Activated CD8-positive, alpha-beta T cell treated with anti-CD3 and anti-CD28 coated beads for 36 hours (primary cell): ENCODE data around the gene DCTD. TPM values are rescaled to one million over a fixed set of nuclear protein-coding genes. Genes with fewer than 3 reads are reported as not detected.

Source experiments
- ATAC-seq: fragments of 200-7000 bp; cut with Tn5 transposase; one replicate; pipeline ENCODE4 v1.10.0; 2021; ENCODE audit warnings: mild to moderate bottlenecking, moderate library complexity
- CTCF ChIA-PET: fragments of 350-600 bp; sonication (Branson Sonifier 250); formaldehyde crosslinking; loops from one replicate; lab custom pipeline; 2021; ENCODE audit warnings: antibody characterized with exemption; lab: Charles Lee
- POLR2A ChIA-PET: fragments of 350-600 bp; sonication (Branson Sonifier 250); formaldehyde crosslinking; loops from one replicate; lab custom pipeline; 2021; ENCODE audit warnings: antibody characterized with exemption; lab: Charles Lee
- DNase-seq: peaks from one replicate; pipeline ENCODE4 v3.0.0-alpha.2; 2020
- H3K27ac Mint-ChIP-seq: one replicate; pipeline ENCODE4 v1.8.0; 2021; ENCODE audit warnings: mild to moderate bottlenecking, mixed read lengths
- H3K27me3 Mint-ChIP-seq: one replicate; pipeline ENCODE4 v1.8.0; 2021; ENCODE audit warnings: mixed read lengths
- H3K36me3 Mint-ChIP-seq: one replicate; pipeline ENCODE4 v1.8.0; 2021; ENCODE audit warnings: low read depth, mixed read lengths
- H3K4me1 Mint-ChIP-seq: one replicate; pipeline ENCODE4 v1.8.0; 2021; ENCODE audit warnings: low read depth, mixed read lengths
- H3K4me3 Mint-ChIP-seq: one replicate; pipeline ENCODE4 v1.8.0; 2021; ENCODE audit warnings: mild to moderate bottlenecking, moderate library complexity, mixed read lengths
- H3K9me3 Mint-ChIP-seq: one replicate; pipeline ENCODE4 v1.8.0; 2021; ENCODE audit warnings: mixed read lengths
- intact Hi-C: fragments of 100-400 bp; cut with micrococcal nuclease; formaldehyde crosslinking; loops from one replicate; pipeline ENCODE4 v1.10.0; 2022
- total RNA-seq, 2 experiments: library from RNA; stranded (reverse); gene quantifications; one replicate each; pipeline ENCODE4 v1.2.3, GENCODE V29; 2021
- TF ChIP-seq, protein P1 (sequence below): fragments of 200-600 bp; IDR thresholded peaks from one replicate; pipeline ENCODE4 v1.8.0; 2022; ENCODE audit warnings: antibody characterized with exemption, mild to moderate bottlenecking

The DCTD gene
- total RNA-seq, 2 experiments from 2014 or later = 128 to 131 TPM

DNA sequence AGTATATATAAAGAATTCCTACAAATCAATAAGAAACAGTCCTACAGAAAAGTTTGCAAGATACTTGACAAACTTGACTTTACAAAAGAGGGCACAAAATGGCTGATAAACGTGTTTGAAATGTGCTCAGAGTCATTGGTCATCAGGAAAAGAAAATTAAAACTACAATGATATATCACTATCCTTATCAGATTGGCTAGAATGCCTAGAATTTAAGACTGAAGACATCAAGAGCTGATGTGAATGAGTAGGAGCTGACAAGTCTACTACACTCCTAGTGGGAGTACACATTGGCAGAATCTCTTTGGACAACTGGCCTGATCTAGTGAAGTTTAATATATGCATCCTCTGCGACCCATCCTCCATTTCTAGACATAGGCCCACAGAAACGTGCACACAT is 10.3 kb upstream of the DCTD start:
- no peak overlapping the region for H3K4me3 Mint-ChIP-seq
- ChIA-PET CTCF (interaction anchor here (1.2 to 3.5 kb wide), 3 partner anchors 9 to 20 kb away, joined by 4 to 34 read pairs (median 6); no protein-coding TSS in a partner anchor), POLR2A (no interaction called here)
- DNase-seq = no peak
- no peak for ATAC-seq
- TF ChIP-seq, protein P1, sequence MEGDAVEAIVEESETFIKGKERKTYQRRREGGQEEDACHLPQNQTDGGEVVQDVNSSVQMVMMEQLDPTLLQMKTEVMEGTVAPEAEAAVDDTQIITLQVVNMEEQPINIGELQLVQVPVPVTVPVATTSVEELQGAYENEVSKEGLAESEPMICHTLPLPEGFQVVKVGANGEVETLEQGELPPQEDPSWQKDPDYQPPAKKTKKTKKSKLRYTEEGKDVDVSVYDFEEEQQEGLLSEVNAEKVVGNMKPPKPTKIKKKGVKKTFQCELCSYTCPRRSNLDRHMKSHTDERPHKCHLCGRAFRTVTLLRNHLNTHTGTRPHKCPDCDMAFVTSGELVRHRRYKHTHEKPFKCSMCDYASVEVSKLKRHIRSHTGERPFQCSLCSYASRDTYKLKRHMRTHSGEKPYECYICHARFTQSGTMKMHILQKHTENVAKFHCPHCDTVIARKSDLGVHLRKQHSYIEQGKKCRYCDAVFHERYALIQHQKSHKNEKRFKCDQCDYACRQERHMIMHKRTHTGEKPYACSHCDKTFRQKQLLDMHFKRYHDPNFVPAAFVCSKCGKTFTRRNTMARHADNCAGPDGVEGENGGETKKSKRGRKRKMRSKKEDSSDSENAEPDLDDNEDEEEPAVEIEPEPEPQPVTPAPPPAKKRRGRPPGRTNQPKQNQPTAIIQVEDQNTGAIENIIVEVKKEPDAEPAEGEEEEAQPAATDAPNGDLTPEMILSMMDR = no peak
- intact Hi-C loops = loop anchor here (5.0 to 10.0 kb wide), 2 partner anchors 445 to 1783 kb away; no protein-coding TSS in a partner anchor
- H3K9me3 Mint-ChIP-seq = no peaks in the 10 kb centered on the region
- no peaks in the 10 kb centered on the region for H3K36me3 Mint-ChIP-seq
- H3K4me1 Mint-ChIP-seq = no peaks in the 10 kb centered on the region
- peaks cover 2% of the 10 kb centered on the region for H3K27me3 Mint-ChIP-seq
- no peak overlapping the region for H3K27ac Mint-ChIP-seq

DNA sequence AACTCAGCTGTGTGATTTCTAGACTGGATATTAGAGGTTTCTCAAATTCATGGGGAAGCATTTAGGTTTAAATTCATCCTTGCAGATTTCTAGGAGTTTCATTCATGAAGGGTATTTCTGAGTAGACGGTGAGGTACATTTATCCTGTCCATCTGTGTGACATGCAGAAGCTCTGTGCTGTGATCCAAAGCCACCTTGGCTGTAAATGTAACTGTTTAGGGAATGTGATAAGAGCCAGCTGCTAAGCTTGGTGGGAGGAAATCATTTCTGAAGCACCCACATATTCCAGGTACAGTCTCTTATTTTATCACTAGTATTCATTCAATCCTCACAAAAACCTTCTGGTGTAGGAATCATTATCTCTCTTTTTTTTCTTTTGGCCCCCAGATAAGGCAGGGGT is 8.7 kb upstream of the DCTD start:
- no peak for DNase-seq
- CTCF ChIA-PET = interaction anchor here (0.6 to 3.5 kb wide), 17 partner anchors 10 to 509 kb away, joined by 3 to 34 read pairs (median 4); no protein-coding TSS in a partner anchor
- H3K36me3 Mint-ChIP-seq = no peaks in the 10 kb centered on the region
- no peaks in the 10 kb centered on the region for H3K9me3 Mint-ChIP-seq
- POLR2A ChIA-PET = no interaction called here
- H3K4me1 Mint-ChIP-seq = no peaks in the 10 kb centered on the region
- H3K27ac Mint-ChIP-seq = no peak overlapping the region
- H3K4me3 Mint-ChIP-seq = no peak overlapping the region
- no peak for ATAC-seq
- intact Hi-C loops = loop anchor here (5.0 to 10.0 kb wide), 2 partner anchors 444 to 1781 kb away; no protein-coding TSS in a partner anchor
- peaks cover 2% of the 10 kb centered on the region for H3K27me3 Mint-ChIP-seq
- TF ChIP-seq, protein P1 = no peak

DNA sequence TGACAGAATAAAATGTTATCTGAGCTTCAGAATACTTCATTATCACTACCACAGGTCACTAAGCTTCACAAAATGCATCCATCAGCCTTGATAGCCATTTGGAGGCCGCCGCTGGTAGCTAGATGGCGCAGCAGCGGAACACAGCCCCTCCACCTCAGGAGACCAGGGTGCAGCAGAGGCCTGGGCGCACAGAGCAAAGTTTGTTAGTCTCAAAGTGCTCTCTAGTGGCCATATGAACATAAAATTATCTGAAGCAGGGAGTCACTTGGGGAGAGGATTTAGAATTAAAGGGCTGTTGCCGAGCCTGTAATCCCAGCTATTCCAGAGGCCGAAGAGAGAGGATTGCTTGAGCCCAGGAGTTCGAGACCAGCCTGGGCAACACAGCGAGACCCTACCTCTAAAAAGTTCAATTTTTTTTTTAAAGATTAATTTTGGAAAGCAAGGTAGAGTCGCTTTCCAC is 8.1 kb upstream of the DCTD start:
- H3K27me3 Mint-ChIP-seq = peaks cover 2% of the 10 kb centered on the region
- CTCF ChIA-PET = interaction anchor here (0.6 to 3.5 kb wide), 22 partner anchors 10 to 509 kb away, joined by 3 to 34 read pairs (median 3); no protein-coding TSS in a partner anchor
- DNase-seq = peak; percentile 76
- no peaks in the 10 kb centered on the region for H3K9me3 Mint-ChIP-seq
- H3K27ac Mint-ChIP-seq = no peak overlapping the region
- intact Hi-C loops = loop anchor here (5.0 to 10.0 kb wide), 2 partner anchors 443 to 1781 kb away; no protein-coding TSS in a partner anchor
- no peaks in the 10 kb centered on the region for H3K4me1 Mint-ChIP-seq
- H3K4me3 Mint-ChIP-seq = no peak overlapping the region
- H3K36me3 Mint-ChIP-seq = no peaks in the 10 kb centered on the region
- POLR2A ChIA-PET = no interaction called here
- peak; percentile 99 for ATAC-seq
- TF ChIP-seq, protein P1 = peak; percentile 64

DNA sequence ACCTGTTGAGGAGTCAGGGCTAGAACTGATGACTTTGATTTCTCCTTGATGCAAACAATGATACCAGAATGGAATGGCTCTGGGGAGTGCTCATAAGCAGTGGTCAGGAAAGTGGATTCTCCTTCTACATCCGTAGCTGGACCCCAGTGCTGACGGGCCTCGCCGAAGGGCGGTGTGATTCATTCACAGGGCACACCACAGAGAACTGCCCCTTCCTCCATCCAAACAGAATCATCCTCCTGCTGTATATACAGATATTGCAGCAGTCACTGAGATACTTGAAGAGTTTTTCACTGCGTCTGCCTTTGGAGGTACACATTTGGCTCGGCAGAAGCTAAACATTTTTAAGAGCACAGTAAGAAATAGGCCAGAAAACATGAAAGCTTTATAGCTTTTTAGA is 7.3 kb upstream of the DCTD start:
- H3K4me1 Mint-ChIP-seq = peaks cover 4% of the 10 kb centered on the region
- TF ChIP-seq, protein P1 = no peak
- H3K27me3 Mint-ChIP-seq = peaks cover 2% of the 10 kb centered on the region
- H3K9me3 Mint-ChIP-seq = no peaks in the 10 kb centered on the region
- DNase-seq = no peak
- no peak overlapping the region for H3K27ac Mint-ChIP-seq
- POLR2A ChIA-PET = no interaction called here
- intact Hi-C loops = loop anchor here (10.0 kb wide), 1 partner anchor 1780 kb away; no protein-coding TSS in a partner anchor
- no peak for ATAC-seq
- H3K4me3 Mint-ChIP-seq = no peak overlapping the region
- H3K36me3 Mint-ChIP-seq = no peaks in the 10 kb centered on the region
- CTCF ChIA-PET = interaction anchor here (0.6 to 3.5 kb wide), 12 partner anchors 9 to 487 kb away, joined by 3 to 34 read pairs (median 6); no protein-coding TSS in a partner anchor

DNA sequence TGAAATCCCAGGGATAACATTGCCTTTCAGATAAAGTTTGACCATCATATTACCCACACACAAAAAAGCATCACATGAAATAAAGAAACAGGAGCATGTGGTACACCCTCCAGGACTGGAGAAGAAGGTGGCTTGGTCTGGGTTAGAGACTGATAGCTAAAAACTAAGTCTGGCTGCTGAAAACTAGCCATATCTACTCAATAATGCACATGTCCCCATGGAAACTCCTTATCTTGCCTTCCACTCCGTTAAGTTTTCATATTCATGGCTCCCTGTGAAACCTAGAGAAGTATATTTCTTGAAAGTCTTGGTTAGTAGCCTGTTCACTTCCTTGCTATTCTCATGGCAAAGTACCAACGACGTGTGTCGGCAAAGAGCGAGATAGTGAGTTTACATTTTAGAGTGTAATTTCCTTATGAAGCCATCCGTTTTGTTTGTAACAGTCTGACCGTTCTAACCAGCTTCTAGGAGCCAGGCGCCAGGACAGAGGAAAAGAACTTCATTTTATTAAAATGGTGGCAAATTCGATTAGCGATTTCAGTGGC is 6.7 kb upstream of the DCTD start:
- intact Hi-C loops = loop anchor here (10.0 kb wide), 1 partner anchor 1779 kb away; no protein-coding TSS in a partner anchor
- ChIA-PET CTCF (interaction anchor here (0.6 to 3.5 kb wide), 4 partner anchors 15 to 332 kb away, joined by 4 to 34 read pairs (median 6); no protein-coding TSS in a partner anchor), POLR2A (no interaction called here)
- ATAC-seq (no peak), DNase-seq (no peak)
- Mint-ChIP-seq H3K36me3 (no peaks in the 10 kb centered on the region), H3K4me3 (no peak overlapping the region), H3K27me3 (peaks cover 2% of the 10 kb centered on the region), H3K27ac (no peak overlapping the region), H3K9me3 (no peaks in the 10 kb centered on the region), H3K4me1 (peaks cover 10% of the 10 kb centered on the region)
- TF ChIP-seq, protein P1 = no peak
